Sigmoid colon (tissue), 7 donors: Measurements from ENCODE around the gene RHOB. TPM values are rescaled to one million over a fixed set of nuclear protein-coding genes. Genes with fewer than 3 reads are reported as not detected.
A peak's percentile ranks its signal among the peaks of the same experiment; 100 is the strongest.

ENCODE experiments used
- DNase-seq: peaks from one replicate; pipeline ENCODE4 v3.0.0-alpha.2; 2019
- H3K27ac ChIP-seq, 4 donors: fragments of 200-600 bp; sonication (generic); one replicate each; pipeline ENCODE4 v1.5.1; 2016 to 2019; ENCODE audit warnings: mild to moderate bottlenecking in 1 of 4
- H3K27me3 ChIP-seq, 3 donors: fragments of 200-600 bp; sonication (generic); one replicate each; pipeline ENCODE4 v1.5.1; 2019; ENCODE audit warnings: mild to moderate bottlenecking in 1 of 3
- H3K36me3 ChIP-seq, 4 donors: fragments of 200-600 bp; sonication (generic); one replicate each; pipeline ENCODE4 v1.5.1; 2016 to 2019
- H3K4me1 ChIP-seq, 4 donors: fragments of 200-600 bp; sonication (generic); one replicate each; pipeline ENCODE4 v1.5.1; 2017 to 2019
- H3K4me3 ChIP-seq, 4 donors: fragments of 200-600 bp; sonication (generic); one replicate each; pipeline ENCODE4 v1.5.1; 2017 to 2019; ENCODE audit warnings: mild to moderate bottlenecking in 2 of 4, moderate library complexity in 1 of 4
- H3K9me3 ChIP-seq, 4 donors: fragments of 200-600 bp in 3 of 4; sonication (generic) in 3 of 4; one replicate each; pipeline versions ENCODE4 v1.5.1 to v1.6.1; 2013 to 2019
- CTCF ChIP-seq, 4 experiments: fragments of 450-650 bp in 3 of 4; fragments of 200-600 bp in 1 of 4; IDR thresholded peaks; one replicate each; pipeline ENCODE4 v1.5.1; 2016 to 2019; ENCODE audit warnings: antibody characterized with exemption in 4 of 4, mild to moderate bottlenecking in 3 of 4, moderate library complexity in 2 of 4
- EP300 ChIP-seq, 4 donors: sonication (generic); formaldehyde crosslinking; IDR thresholded peaks; one replicate each; pipeline ENCODE4 v1.6.1; 2017; ENCODE audit warnings: antibody characterized with exemption in 4 of 4
- POLR2A ChIP-seq, 2 donors: fragments of 450-650 bp; IDR thresholded peaks; one replicate each; pipeline ENCODE4 v1.6.1; 2016; ENCODE audit warnings: antibody characterized with exemption in 2 of 2, mild to moderate bottlenecking in 2 of 2, moderate library complexity in 2 of 2
- POLR2AphosphoS5 ChIP-seq, 4 donors: sonication (generic); formaldehyde crosslinking; IDR thresholded peaks; one replicate each; pipeline ENCODE4 v1.6.1; 2017; ENCODE audit warnings: antibody characterized with exemption in 4 of 4
- WGBS, 2 donors: extraction: QIAGEN DNeasy Blood & Tissue Kit; methylation state at CpG; one replicate each; pipeline ENCODE4 v1.1.7; 2013; 5-methylcytosine and 5-hydroxymethylcytosine counted together
- intact Hi-C: fragments of 100-400 bp; cut with DNase I; formaldehyde crosslinking; loops from one replicate; pipeline ENCODE4 v1.15.1; 2023
- polyA plus RNA-seq, 3 donors: library from polyadenylated mRNA; stranded (reverse); fragments of 200-250 nt; gene quantifications; one replicate each; pipeline ENCODE4 v1.2.3, GENCODE V29; 2013
- total RNA-seq, 4 donors: library from RNA; depleted of rRNA; stranded (reverse); fragments of >200 nt; gene quantifications; one replicate each; pipeline ENCODE4 v1.1.0, GENCODE V29; 2016
- donor health status: healthy with polysubstance abuse.
- donor health status: Bipolar disorder and iron deficiency.
- donor health status: healthy.

The RHOB gene
- total and polyA plus RNA-seq, 7 donors, result 60.6 to 1,323 (median 753) TPM

DNA sequence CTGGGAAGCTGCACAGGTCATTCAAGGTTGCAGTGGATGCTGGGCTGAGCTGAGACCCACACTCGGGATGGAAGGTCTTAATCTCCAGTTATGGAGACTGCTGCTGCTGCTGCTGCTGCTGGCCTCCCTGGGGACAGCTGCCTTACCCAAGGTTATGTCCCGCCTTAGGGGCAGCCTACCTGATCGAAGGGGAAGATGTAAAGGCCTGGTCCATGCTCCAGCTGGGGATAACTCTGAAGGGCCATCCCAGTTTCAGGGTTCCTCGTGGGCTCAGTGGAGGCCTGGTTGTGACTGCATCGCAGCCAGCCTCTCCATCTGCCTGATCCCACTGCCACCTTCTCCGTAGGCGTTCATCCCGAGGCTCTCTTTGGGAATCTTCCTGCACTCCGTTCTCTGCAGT is 33.0 kb downstream of the RHOB start:
- H3K36me3 ChIP-seq, result no peaks in the 10 kb centered on the region
- intact Hi-C loops, result no loop called here
- no peak overlapping the region for H3K4me3 ChIP-seq
- TF ChIP-seq EP300 (IDR thresholded peaks at IDR 0.05) (no peak), POLR2AphosphoS5 (IDR thresholded peaks at IDR 0.05) (no peak)
- DNase-seq, result peak; percentile 40
- peaks cover 0 to 36% (median 28%) of the 10 kb centered on the region in 4 donors for H3K4me1 ChIP-seq
- no peaks in the 10 kb centered on the region for H3K27me3 ChIP-seq
- 88 to 93% methylated on average over 9 of the region's 9 CpGs for WGBS, 2 donors
- no peak overlapping the region for H3K27ac ChIP-seq
- H3K9me3 ChIP-seq, result no peaks in the 10 kb centered on the region

- intact Hi-C loops, result no loop called here
- no peak overlapping the region for H3K27ac ChIP-seq
- TF ChIP-seq POLR2A (IDR thresholded peaks at IDR 0.05), result no peak
- TF ChIP-seq EP300 (IDR thresholded peaks at IDR 0.05), result no peak
- no peak for TF ChIP-seq POLR2AphosphoS5 (IDR thresholded peaks at IDR 0.05)
- TF ChIP-seq CTCF (IDR thresholded peaks at IDR 0.05), result no peak
- no peaks in the 10 kb centered on the region for H3K9me3 ChIP-seq
- H3K27me3 ChIP-seq, result no peaks in the 10 kb centered on the region
- H3K4me1 ChIP-seq, result peaks cover 0 to 42% (median 30%) of the 10 kb centered on the region in 4 donors
- no peak overlapping the region for H3K4me3 ChIP-seq
- no peak for DNase-seq
- H3K36me3 ChIP-seq, result no peaks in the 10 kb centered on the region
- WGBS, 2 donors, result 76 to 78% methylated on average over 4 of the region's 4 CpGs
These were observed 34.0 kb downstream of the RHOB start for GRCh38 chr2:20480913-20481312.

DNA sequence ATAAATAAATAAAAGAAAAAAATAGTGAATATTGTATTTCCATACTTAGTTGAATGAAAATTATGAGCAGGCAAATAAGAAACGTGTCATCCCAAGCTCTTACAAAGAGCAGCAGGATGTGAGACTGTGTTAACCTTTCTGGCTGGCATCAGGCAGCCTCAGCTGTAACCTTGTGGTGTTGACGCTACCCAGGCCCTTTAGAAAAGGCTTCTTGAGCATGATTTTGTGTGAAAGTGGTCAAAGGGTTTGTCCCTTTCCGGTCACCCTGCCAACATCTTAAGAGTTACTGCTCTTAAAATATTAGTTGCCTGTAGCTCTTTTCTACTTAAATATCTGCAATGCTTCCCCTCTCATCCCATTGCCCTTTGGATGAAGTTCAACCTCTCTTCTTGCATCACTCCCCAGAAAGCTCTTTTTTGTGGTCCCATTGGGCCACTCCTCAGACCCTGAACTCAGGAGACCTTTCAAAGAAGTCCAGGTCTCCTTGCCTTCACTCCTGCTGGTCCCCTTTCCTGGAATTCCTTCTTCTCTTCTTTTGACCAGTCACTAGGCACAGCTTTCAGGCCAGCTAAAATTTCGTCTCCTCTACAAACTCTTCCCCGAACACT is 35.0 kb downstream of the RHOB start:
- intact Hi-C loops, result no loop called here
- peaks cover 0 to 42% (median 30%) of the 10 kb centered on the region in 4 donors for H3K4me1 ChIP-seq
- TF ChIP-seq POLR2A (IDR thresholded peaks at IDR 0.05) (no peak), EP300 (IDR thresholded peaks at IDR 0.05) (no peak), POLR2AphosphoS5 (IDR thresholded peaks at IDR 0.05) (peak in 3 of 4 donors; percentile 35 to 73 (median 41)), CTCF (IDR thresholded peaks at IDR 0.05) (no peak)
- H3K27ac ChIP-seq, result peak overlapping the region; percentile 51 to 72 (median 56)
- H3K4me3 ChIP-seq, result no peak overlapping the region
- no peaks in the 10 kb centered on the region for H3K27me3 ChIP-seq
- H3K9me3 ChIP-seq, result no peaks in the 10 kb centered on the region
- DNase-seq, result peak; percentile 46
- WGBS, 2 donors, result 86 to 88% methylated on average over 5 of the region's 5 CpGs
- no peaks in the 10 kb centered on the region for H3K36me3 ChIP-seq

GRCh38 chr2:20482725-20483124 is 35.9 kb downstream of the RHOB start:
- no peaks in the 10 kb centered on the region for H3K27me3 ChIP-seq

More at GRCh38 chr2:20482725-20483124, 35.9 kb downstream of the RHOB start:
- no peak for DNase-seq
- Histone ChIP-seq H3K36me3 (no peaks in the 10 kb centered on the region), H3K27ac (peak overlapping the region; percentile 60 to 72 (median 66)), H3K4me3 (no peak overlapping the region), H3K4me1 (peaks cover 0 to 42% (median 30%) of the 10 kb centered on the region in 4 donors), H3K9me3 (no peaks in the 10 kb centered on the region)
- TF ChIP-seq EP300 (IDR thresholded peaks at IDR 0.05) (no peak), CTCF (IDR thresholded peaks at IDR 0.05) (no peak), POLR2A (IDR thresholded peaks at IDR 0.05) (no peak), POLR2AphosphoS5 (IDR thresholded peaks at IDR 0.05) (no peak)
- intact Hi-C loops, result no loop called here
- 93 to 96% methylated on average over 3 of the region's 3 CpGs for WGBS, 2 donors
